GM12801 (cell line): Measurements from ENCODE around the gene LENEP.

Source experiments
- TF ChIP-seq, protein P1 (sequence below): IDR thresholded peaks from one replicate; pipeline ENCODE4 v1.5.1; 2011; ENCODE audit warnings: control low read depth; ENCODE audit not compliant: insufficient read length; ENCODE audit errors: extremely low read depth

The LENEP gene

DNA sequence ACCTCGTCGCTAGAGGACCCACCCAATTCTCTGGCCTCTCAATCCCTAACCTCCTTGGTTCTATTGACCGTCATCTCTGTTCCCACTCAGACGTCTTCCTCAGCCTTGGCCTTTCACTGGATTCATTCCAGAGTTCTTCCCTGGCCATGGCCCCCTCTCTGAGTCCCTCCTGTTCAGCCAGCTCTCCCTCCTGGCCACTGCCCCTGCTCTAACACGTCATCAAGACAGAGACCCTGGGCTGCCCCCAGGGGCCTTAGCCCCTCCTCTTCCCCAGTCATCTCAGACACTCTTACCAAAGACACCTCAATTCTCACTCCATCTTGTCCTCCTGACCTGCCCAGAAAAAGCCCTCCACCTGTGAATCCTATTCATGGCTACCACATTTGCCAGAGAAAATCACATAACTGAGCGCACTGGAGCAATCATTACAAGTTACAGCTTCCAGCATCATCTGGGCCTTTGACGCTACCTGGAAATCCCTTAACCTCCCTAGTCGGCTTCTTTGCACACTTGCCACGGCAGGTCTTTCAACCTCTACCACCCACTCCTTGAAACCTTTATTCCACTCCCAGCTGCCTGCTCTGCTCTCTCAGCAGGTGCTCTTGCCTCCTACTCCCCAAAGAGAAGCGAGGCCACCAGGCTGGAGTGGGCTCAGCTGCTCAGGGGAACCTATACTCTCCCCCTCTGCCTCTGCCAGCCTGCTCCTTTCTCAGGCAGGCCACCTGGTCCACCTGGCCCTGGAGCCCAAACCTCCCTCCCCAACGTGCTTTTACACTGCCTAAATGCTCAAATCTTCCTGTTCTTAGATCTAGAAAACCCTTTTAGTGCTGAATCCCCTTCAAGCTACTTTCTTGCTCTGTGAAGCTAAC lies 26.2 kb downstream of the LENEP start:
- TF ChIP-seq, protein P1, sequence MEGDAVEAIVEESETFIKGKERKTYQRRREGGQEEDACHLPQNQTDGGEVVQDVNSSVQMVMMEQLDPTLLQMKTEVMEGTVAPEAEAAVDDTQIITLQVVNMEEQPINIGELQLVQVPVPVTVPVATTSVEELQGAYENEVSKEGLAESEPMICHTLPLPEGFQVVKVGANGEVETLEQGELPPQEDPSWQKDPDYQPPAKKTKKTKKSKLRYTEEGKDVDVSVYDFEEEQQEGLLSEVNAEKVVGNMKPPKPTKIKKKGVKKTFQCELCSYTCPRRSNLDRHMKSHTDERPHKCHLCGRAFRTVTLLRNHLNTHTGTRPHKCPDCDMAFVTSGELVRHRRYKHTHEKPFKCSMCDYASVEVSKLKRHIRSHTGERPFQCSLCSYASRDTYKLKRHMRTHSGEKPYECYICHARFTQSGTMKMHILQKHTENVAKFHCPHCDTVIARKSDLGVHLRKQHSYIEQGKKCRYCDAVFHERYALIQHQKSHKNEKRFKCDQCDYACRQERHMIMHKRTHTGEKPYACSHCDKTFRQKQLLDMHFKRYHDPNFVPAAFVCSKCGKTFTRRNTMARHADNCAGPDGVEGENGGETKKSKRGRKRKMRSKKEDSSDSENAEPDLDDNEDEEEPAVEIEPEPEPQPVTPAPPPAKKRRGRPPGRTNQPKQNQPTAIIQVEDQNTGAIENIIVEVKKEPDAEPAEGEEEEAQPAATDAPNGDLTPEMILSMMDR = no peak

DNA sequence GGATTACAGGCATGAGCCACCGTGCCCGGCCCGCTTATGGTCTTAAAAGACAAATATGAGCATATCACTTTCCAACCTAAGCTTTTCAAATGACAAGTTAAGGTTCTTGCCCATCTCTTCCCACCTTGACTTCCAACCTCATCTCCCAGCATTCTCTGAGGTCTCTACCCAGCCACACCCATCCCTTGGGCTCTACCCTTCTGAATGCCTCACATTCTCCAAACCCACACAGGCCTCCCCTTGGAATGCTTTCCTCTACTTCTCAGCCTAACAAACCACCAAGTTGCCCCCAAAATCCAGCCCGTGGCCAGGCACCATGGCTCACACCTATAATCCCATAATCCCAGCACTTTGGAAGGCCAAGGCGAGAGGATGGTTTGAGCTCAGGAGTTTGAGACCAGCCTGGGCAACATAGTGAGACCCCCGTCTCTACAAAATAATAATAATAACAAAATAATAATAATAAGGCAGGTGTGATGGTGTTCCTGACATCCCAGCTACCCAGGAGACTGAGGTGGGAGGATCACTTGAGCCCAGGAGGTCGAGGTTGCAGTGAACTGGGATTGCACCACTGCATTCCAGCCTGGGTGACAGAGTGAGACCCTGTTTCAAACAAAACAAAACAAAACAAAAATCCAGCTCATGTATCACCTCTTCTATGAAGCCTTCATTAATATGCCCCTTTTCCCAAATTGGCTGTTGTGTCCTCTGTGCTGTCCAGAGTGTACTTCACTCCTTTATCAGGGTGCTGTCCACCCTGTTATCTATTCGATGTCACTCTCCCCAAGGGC lies 28.9 kb downstream of the LENEP start:
- TF ChIP-seq, protein P1 = no peak

DNA sequence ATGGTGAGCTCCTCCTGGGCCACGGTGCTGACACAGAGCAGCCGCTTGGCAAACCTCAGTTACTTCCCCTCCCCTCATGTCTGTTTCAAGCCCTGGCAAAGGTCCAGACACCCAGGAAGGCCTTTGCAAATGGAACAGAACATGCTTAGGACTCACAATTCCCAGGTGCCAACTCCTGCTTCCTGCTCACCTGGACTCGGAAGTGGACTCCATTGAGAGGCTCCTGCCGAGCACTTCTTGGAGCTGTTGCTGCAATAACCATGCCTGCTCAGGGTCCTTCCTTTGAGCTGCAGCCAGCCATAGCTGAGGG lies 29.5 kb downstream of the LENEP start:
- TF ChIP-seq, protein P1 = no peak

DNA sequence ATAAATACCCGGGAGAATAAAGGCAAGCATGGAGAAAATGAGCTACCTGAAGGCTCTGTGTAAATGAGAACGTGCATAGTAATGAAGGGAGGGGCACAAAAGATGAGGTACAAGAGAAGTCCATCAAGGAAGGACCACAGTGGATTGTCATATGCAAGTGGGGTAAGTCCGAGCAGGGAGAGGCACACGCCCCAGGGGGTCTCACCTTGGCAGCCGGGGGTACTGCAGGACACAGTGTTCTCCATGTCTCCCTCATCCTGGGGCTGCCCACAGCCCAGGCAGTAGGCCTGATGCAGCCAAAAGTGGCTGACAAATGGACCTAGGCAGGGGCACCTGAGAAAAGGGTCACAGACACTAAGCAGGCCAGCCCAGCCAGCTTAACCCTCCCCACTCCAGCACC lies 30.2 kb downstream of the LENEP start:
- TF ChIP-seq, protein P1 = no peak

DNA sequence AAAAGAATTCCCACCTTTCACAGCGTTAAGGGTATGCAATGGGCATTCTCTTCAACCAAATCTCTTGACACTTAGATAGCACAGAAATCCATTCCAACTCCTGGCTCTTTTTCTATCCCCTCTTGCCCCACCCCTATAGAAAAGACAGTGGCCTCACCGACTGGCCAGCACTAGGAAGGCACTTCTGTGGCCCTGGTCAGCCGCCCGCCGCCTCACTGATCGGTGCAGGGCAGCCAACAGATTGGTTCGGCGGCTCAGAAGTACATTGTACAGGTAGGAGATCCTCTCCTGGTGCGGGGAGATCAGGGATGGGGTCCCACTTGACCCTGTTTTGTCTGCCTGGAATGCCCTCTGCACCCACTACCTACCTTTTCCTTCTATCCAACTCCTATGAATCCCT lies 30.9 kb downstream of the LENEP start:
- TF ChIP-seq, protein P1 = no peak

DNA sequence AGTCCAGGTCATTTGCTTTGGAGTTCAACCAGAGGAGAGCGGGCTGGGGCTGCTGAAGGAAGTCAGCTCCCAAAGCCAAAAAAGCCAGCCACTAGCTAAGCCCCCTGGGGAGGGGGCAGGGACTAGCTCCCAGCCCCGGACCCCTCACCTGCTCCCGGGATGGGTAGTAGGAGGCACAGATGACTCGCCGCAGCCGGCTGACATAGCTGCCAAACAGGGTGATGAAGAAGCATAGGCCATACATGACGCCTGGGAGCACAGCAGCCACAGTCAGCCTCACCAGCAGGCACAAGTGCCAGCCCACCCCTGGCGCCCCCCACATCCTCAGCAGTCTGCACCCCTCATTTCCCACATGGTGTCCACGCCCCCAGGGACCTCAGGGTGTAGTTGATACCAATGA lies 32.8 kb downstream of the LENEP start:
- TF ChIP-seq, protein P1 = no peak

DNA sequence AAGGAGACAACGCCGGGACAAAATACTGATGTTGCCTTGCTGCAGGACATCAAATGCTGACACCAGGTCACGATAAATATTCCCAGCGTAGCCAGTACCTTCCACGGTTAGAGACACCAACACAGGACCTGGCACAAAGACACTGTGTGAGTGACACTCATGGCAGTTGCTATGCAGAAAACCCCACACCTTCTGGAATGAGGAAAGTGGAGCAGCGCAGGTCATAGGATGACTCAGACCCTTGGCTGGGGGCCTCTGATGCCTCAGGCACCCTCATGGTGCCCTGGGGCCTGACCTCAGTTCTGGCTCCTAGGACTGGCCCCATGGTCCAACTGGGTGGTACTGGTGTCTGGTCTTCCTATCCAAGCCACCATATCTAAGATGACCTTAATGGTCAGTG lies 33.2 kb downstream of the LENEP start:
- TF ChIP-seq, protein P1 = no peak
